ENCODE measurements around the gene SPRY1.

The SPRY1 gene

GRCh38 chr4:123412700-123413512 is 16.3 kb downstream of the SPRY1 start:
- in situ Hi-C loops (cut with MboI; ENCODE audit: low sequenced_read_pairs, unreplicated experiment) = no loop called here
- TF ChIP-seq CTCF (IDR thresholded peaks at IDR 0.05; ENCODE audit: borderline replicate concordance, control extremely low read depth, extremely low read depth, insufficient read depth, missing control alignments) = no peak
- DNase-seq (ENCODE audit: low spot score) = no peak

GRCh38 chr4:123415576-123415975 is 19.0 kb downstream of the SPRY1 start:
- DNase-seq (ENCODE audit: low spot score) = no peak
- no peak for TF ChIP-seq CTCF (IDR thresholded peaks at IDR 0.05; ENCODE audit: borderline replicate concordance, control extremely low read depth, extremely low read depth, insufficient read depth, missing control alignments)
- in situ Hi-C loops (cut with MboI; ENCODE audit: low sequenced_read_pairs, unreplicated experiment) = no loop called here

GRCh38 chr4:123415977-123416376 is 19.4 kb downstream of the SPRY1 start:
- no peak for TF ChIP-seq CTCF (IDR thresholded peaks at IDR 0.05; ENCODE audit: borderline replicate concordance, control extremely low read depth, extremely low read depth, insufficient read depth, missing control alignments)
- no peak for DNase-seq (ENCODE audit: low spot score)
- in situ Hi-C loops (cut with MboI; ENCODE audit: low sequenced_read_pairs, unreplicated experiment) = no loop called here

GRCh38 chr4:123417813-123418212 is 21.2 kb downstream of the SPRY1 start:
- no peak for DNase-seq (ENCODE audit: low spot score)
- in situ Hi-C loops (cut with MboI; ENCODE audit: low sequenced_read_pairs, unreplicated experiment) = no loop called here
- TF ChIP-seq CTCF (IDR thresholded peaks at IDR 0.05; ENCODE audit: borderline replicate concordance, control extremely low read depth, extremely low read depth, insufficient read depth, missing control alignments) = no peak

- DNase-seq (ENCODE audit: low spot score) = no peak
- no peak for TF ChIP-seq CTCF (IDR thresholded peaks at IDR 0.05; ENCODE audit: borderline replicate concordance, control extremely low read depth, extremely low read depth, insufficient read depth, missing control alignments)
- in situ Hi-C loops (cut with MboI; ENCODE audit: low sequenced_read_pairs, unreplicated experiment) = no loop called here
Measured at GRCh38 chr4:123418351-123418931, 21.8 kb downstream of the SPRY1 start.

- in situ Hi-C loops (cut with MboI; ENCODE audit: low sequenced_read_pairs, unreplicated experiment) = no loop called here
- no peak for TF ChIP-seq CTCF (IDR thresholded peaks at IDR 0.05; ENCODE audit: borderline replicate concordance, control extremely low read depth, extremely low read depth, insufficient read depth, missing control alignments)
- DNase-seq (ENCODE audit: low spot score) = no peak
Measured at GRCh38 chr4:123419885-123420755, 23.5 kb downstream of the SPRY1 start.

Measured in GM13976 (cell line).